ENCODE measurements around the gene WFDC12.
"Not testable (repeated sequence)": the region's sequence is repeated elsewhere in the genome, so short reads cannot be mapped to it uniquely, and the experiment has no call there.

The WFDC12 gene

GRCh38 chr20:45124365-45124764, at the start of gene WFDC12:
Gene WFDC12 (minus strand): TSS chr20:45124465. CDS start chr20:45124447, 18 bp downstream.
- DNase-seq = no peak

- no peak for DNase-seq
These were observed 49.3 kb upstream of the WFDC12 start for GRCh38 chr20:45173522-45173921.

- no peak for DNase-seq
These were observed 40.6 kb upstream of the WFDC12 start for GRCh38 chr20:45164906-45165305.

- no peak for DNase-seq
These were observed 39.0 kb upstream of the WFDC12 start for GRCh38 chr20:45163083-45163803.

- peak in 1 of 56 donors; percentile 52 for DNase-seq
These were observed 33.7 kb upstream of the WFDC12 start for GRCh38 chr20:45157962-45158361.

GRCh38 chr20:45156713-45157112, 32.4 kb upstream of the WFDC12 start:
- DNase-seq = no peak

GRCh38 chr20:45154794-45155193, 30.5 kb upstream of the WFDC12 start:
- not testable (repeated sequence) for DNase-seq

- DNase-seq = no peak
These were observed 29.9 kb upstream of the WFDC12 start for GRCh38 chr20:45154183-45154582.

GRCh38 chr20:45153752-45154151, 29.5 kb upstream of the WFDC12 start:
- peak in 6 of 56 donors; percentile 8 to 38 (median 14) for DNase-seq

GRCh38 chr20:45153147-45153546, 28.9 kb upstream of the WFDC12 start:
- no peak for DNase-seq

- DNase-seq = no peak
These were observed 28.1 kb upstream of the WFDC12 start for GRCh38 chr20:45152405-45152804.

GRCh38 chr20:45149062-45149461, 24.8 kb upstream of the WFDC12 start:
- DNase-seq = no peak

- peak in 9 of 56 donors; percentile 2 to 49 (median 20) for DNase-seq
These were observed 16.6 kb upstream of the WFDC12 start for GRCh38 chr20:45140836-45141235.

- DNase-seq = not testable (repeated sequence)
These were observed 15.6 kb upstream of the WFDC12 start for GRCh38 chr20:45139733-45140375.

- peak in 6 of 56 donors; percentile 3 to 21 (median 5) for DNase-seq
These were observed 14.5 kb upstream of the WFDC12 start for GRCh38 chr20:45138561-45139300.

GRCh38 chr20:45136911-45137310, 12.6 kb upstream of the WFDC12 start:
- no peak for DNase-seq

GRCh38 chr20:45128099-45128498, 3.8 kb upstream of the WFDC12 start:
- no peak for DNase-seq

- no peak for DNase-seq
These were observed 2.9 kb downstream of the WFDC12 start for GRCh38 chr20:45121388-45121787.

GRCh38 chr20:45119556-45120266, 4.6 kb downstream of the WFDC12 start:
- no peak for DNase-seq

- no peak for DNase-seq
These were observed 6.2 kb downstream of the WFDC12 start for GRCh38 chr20:45118028-45118427.

- no peak for DNase-seq
These were observed 6.7 kb downstream of the WFDC12 start for GRCh38 chr20:45117581-45117980.

GRCh38 chr20:45115829-45116228, 8.4 kb downstream of the WFDC12 start:
- DNase-seq = no peak
